Right lobe of liver (tissue), 4 donors: ENCODE measurements around the gene PACRG.

Experiments
- CTCF ChIP-seq, 4 donors: fragments of 200-600 bp in 3 of 4; fragments of 450-650 bp in 1 of 4; IDR thresholded peaks; one replicate each; pipeline versions ENCODE4 v1.5.1 to v1.8.0; 2016 to 2022; ENCODE audit warnings: antibody characterized with exemption in 4 of 4, mild to moderate bottlenecking in 2 of 4
- POLR2A ChIP-seq: fragments of 450-650 bp; IDR thresholded peaks from one replicate; pipeline ENCODE4 v1.6.1; 2017; ENCODE audit warnings: antibody characterized with exemption, mild to moderate bottlenecking
- donor health status: DM: no; HTN: no; CAD: no.
- donor health status: DM: no; HTN: no; CAD: no.
- donor health status: DM: no; HTN: yes; CAD: no.

- TF ChIP-seq POLR2A (no peak), CTCF (IDR thresholded peaks at IDR 0.05) (no peak)
Observed at GRCh38 chr6:162829013-162829742, 101.4 kb downstream of the PACRG start.
